ENCODE results near the gene DNAH1. TPM values are rescaled to one million over a fixed set of nuclear protein-coding genes. Genes with fewer than 3 reads are reported as not detected.

The DNAH1 gene
- total RNA-seq, 1 experiment from 2014 or later, result 3.0 TPM

- Mint-ChIP-seq H3K27me3 (ENCODE audit: insufficient read depth, unreplicated experiment) (no peaks in the 10 kb centered on the region), H3K9me3 (ENCODE audit: unreplicated experiment) (no peaks in the 10 kb centered on the region), H3K36me3 (ENCODE audit: insufficient read depth, unreplicated experiment) (peaks cover 16% of the 10 kb centered on the region), H3K27ac (ENCODE audit: low read depth, unreplicated experiment) (no peak overlapping the region), H3K4me3 (ENCODE audit: unreplicated experiment) (no peak overlapping the region), H3K4me1 (ENCODE audit: insufficient read depth, unreplicated experiment) (no peaks in the 10 kb centered on the region)
- no TSS peak for BruUV-seq (replicated peaks)
- DNase-seq (ENCODE audit: unreplicated experiment), result no peak
- no peak for TF ChIP-seq CTCF (IDR thresholded peaks at IDR 0.05; ENCODE audit: unreplicated experiment)
- intact Hi-C loops (cut with micrococcal nuclease), result no loop called here
- POLR2A ChIA-PET, result interaction anchor here (0.7 to 1.1 kb wide), 2 partner anchors 10 to 248 kb away, joined by 3 to 4 read pairs; no protein-coding TSS in a partner anchor
- CTCF ChIA-PET, result interaction anchor here (0.6 to 1.1 kb wide), 2 partner anchors 11 to 51 kb away, joined by 3 to 4 read pairs; no protein-coding TSS in a partner anchor
Measured at GRCh38 chr3:52350416-52350815, 34.3 kb downstream of the DNAH1 start.

- Mint-ChIP-seq H3K4me1 (ENCODE audit: insufficient read depth, unreplicated experiment) (no peaks in the 10 kb centered on the region), H3K27me3 (ENCODE audit: insufficient read depth, unreplicated experiment) (no peaks in the 10 kb centered on the region), H3K4me3 (ENCODE audit: unreplicated experiment) (no peak overlapping the region), H3K27ac (ENCODE audit: low read depth, unreplicated experiment) (no peak overlapping the region), H3K9me3 (ENCODE audit: unreplicated experiment) (no peaks in the 10 kb centered on the region), H3K36me3 (ENCODE audit: insufficient read depth, unreplicated experiment) (peaks cover 22% of the 10 kb centered on the region)
- no peak for TF ChIP-seq CTCF (IDR thresholded peaks at IDR 0.05; ENCODE audit: unreplicated experiment)
- ChIA-PET POLR2A (no interaction called here), CTCF (interaction anchor here (0.5 to 1.7 kb wide), 4 partner anchors 12 to 129 kb away, joined by 3 to 6 read pairs (median 3); no protein-coding TSS in a partner anchor)
- DNase-seq (ENCODE audit: unreplicated experiment), result no peak
- no TSS peak for BruUV-seq (replicated peaks)
- intact Hi-C loops (cut with micrococcal nuclease), result no loop called here
Measured at GRCh38 chr3:52350981-52351761, 35.1 kb downstream of the DNAH1 start.

- Mint-ChIP-seq H3K4me1 (ENCODE audit: insufficient read depth, unreplicated experiment) (no peaks in the 10 kb centered on the region), H3K4me3 (ENCODE audit: unreplicated experiment) (no peak overlapping the region), H3K27me3 (ENCODE audit: insufficient read depth, unreplicated experiment) (no peaks in the 10 kb centered on the region), H3K27ac (ENCODE audit: low read depth, unreplicated experiment) (no peak overlapping the region), H3K36me3 (ENCODE audit: insufficient read depth, unreplicated experiment) (peaks cover 20% of the 10 kb centered on the region), H3K9me3 (ENCODE audit: unreplicated experiment) (no peaks in the 10 kb centered on the region)
- POLR2A ChIA-PET, result no interaction called here
- CTCF ChIA-PET, result interaction anchor here (0.6 to 1.7 kb wide), 3 partner anchors 12 to 235 kb away, joined by 3 to 6 read pairs (median 3); no protein-coding TSS in a partner anchor
- no TSS peak for BruUV-seq (replicated peaks)
- intact Hi-C loops (cut with micrococcal nuclease), result no loop called here
- TF ChIP-seq CTCF (IDR thresholded peaks at IDR 0.05; ENCODE audit: unreplicated experiment), result no peak
- DNase-seq (ENCODE audit: unreplicated experiment), result no peak
Measured at GRCh38 chr3:52351762-52352368, 35.7 kb downstream of the DNAH1 start.

- ChIA-PET POLR2A (no interaction called here), CTCF (interaction anchor here (0.6 to 1.7 kb wide), 2 partner anchors 13 to 236 kb away, joined by 3 to 6 read pairs; no protein-coding TSS in a partner anchor)
- peaks cover 15% of the 10 kb centered on the region for H3K36me3 Mint-ChIP-seq (ENCODE audit: insufficient read depth, unreplicated experiment)
- no peaks in the 10 kb centered on the region for H3K9me3 Mint-ChIP-seq (ENCODE audit: unreplicated experiment)
- H3K27me3 Mint-ChIP-seq (ENCODE audit: insufficient read depth, unreplicated experiment), result no peaks in the 10 kb centered on the region
- H3K4me1 Mint-ChIP-seq (ENCODE audit: insufficient read depth, unreplicated experiment), result no peaks in the 10 kb centered on the region
- DNase-seq (ENCODE audit: unreplicated experiment), result no peak
- H3K27ac Mint-ChIP-seq (ENCODE audit: low read depth, unreplicated experiment), result no peak overlapping the region
- intact Hi-C loops (cut with micrococcal nuclease), result no loop called here
- no peak for TF ChIP-seq CTCF (IDR thresholded peaks at IDR 0.05; ENCODE audit: unreplicated experiment)
- no peak overlapping the region for H3K4me3 Mint-ChIP-seq (ENCODE audit: unreplicated experiment)
- no TSS peak for BruUV-seq (replicated peaks)
Measured at GRCh38 chr3:52352566-52352965, 36.4 kb downstream of the DNAH1 start.

Data from MCF 10A (cell line).